Neuron (in vitro differentiated cells): ENCODE data around the gene PTPRG.
"Not testable (repeated sequence)": the region's sequence is repeated elsewhere in the genome, so short reads cannot be mapped to it uniquely, and the experiment has no call there.

Experiments
- H2AFZ ChIP-seq: one replicate; pipeline ENCODE4 v1.6.1; 2013; ENCODE audit warnings: low read depth, mild to moderate bottlenecking, inconsistent platforms, low read length, moderate library complexity
- H3K27me3 ChIP-seq: one replicate; pipeline ENCODE4 v1.6.1; 2013; ENCODE audit warnings: low read length; ENCODE audit not compliant: insufficient read depth
- H3K36me3 ChIP-seq: one replicate; pipeline ENCODE4 v1.6.1; 2013; ENCODE audit warnings: low read length; ENCODE audit not compliant: insufficient read depth
- H3K4me1 ChIP-seq: one replicate; pipeline ENCODE4 v1.6.1; 2013; ENCODE audit warnings: low read length; ENCODE audit not compliant: insufficient read depth
- H3K4me3 ChIP-seq: 2 replicates; pipeline ENCODE4 v1.5.1; 2013; ENCODE audit warnings: mild to moderate bottlenecking, low read length, moderate library complexity
- H3K9me3 ChIP-seq: one replicate; pipeline ENCODE4 v1.6.1; 2013; ENCODE audit warnings: low read length

PTPRG gene

GRCh38 chr3:62013951-62014350 is 452.6 kb downstream of the PTPRG start:
- H3K36me3 ChIP-seq, result no peaks in the 10 kb centered on the region
- H3K9me3 ChIP-seq, result no peaks in the 10 kb centered on the region
- H3K4me1 ChIP-seq, result no peaks in the 10 kb centered on the region
- H2AFZ ChIP-seq, result no peak overlapping the region
- H3K27me3 ChIP-seq, result no peaks in the 10 kb centered on the region
- H3K4me3 ChIP-seq, result no peak overlapping the region

GRCh38 chr3:62015111-62015510 is 453.7 kb downstream of the PTPRG start:
- H3K27me3 ChIP-seq, result no peaks in the 10 kb centered on the region
- no peaks in the 10 kb centered on the region for H3K9me3 ChIP-seq
- H3K4me3 ChIP-seq, result no peak overlapping the region
- no peak overlapping the region for H2AFZ ChIP-seq
- no peaks in the 10 kb centered on the region for H3K36me3 ChIP-seq
- H3K4me1 ChIP-seq, result no peaks in the 10 kb centered on the region

- Histone ChIP-seq H2AFZ (no peak overlapping the region), H3K36me3 (no peaks in the 10 kb centered on the region), H3K4me3 (no peak overlapping the region), H3K27me3 (no peaks in the 10 kb centered on the region), H3K9me3 (no peaks in the 10 kb centered on the region), H3K4me1 (no peaks in the 10 kb centered on the region)
Measured at GRCh38 chr3:62019906-62020305, 458.5 kb downstream of the PTPRG start.

- Histone ChIP-seq H3K4me1 (no peaks in the 10 kb centered on the region), H3K27me3 (no peaks in the 10 kb centered on the region), H3K4me3 (no peak overlapping the region), H3K9me3 (no peaks in the 10 kb centered on the region), H2AFZ (no peak overlapping the region), H3K36me3 (no peaks in the 10 kb centered on the region)
Measured at GRCh38 chr3:62020706-62021105, 459.3 kb downstream of the PTPRG start.

GRCh38 chr3:62022312-62022711 is 460.9 kb downstream of the PTPRG start:
- Histone ChIP-seq H3K36me3 (no peaks in the 10 kb centered on the region), H3K9me3 (no peaks in the 10 kb centered on the region), H3K4me3 (no peak overlapping the region), H3K27me3 (no peaks in the 10 kb centered on the region), H2AFZ (no peak overlapping the region), H3K4me1 (peaks cover 7% of the 10 kb centered on the region)

GRCh38 chr3:62024882-62025281 is 463.5 kb downstream of the PTPRG start:
- H3K9me3 ChIP-seq, result no peaks in the 10 kb centered on the region
- H3K27me3 ChIP-seq, result no peaks in the 10 kb centered on the region

GRCh38 chr3:62025913-62026312 is 464.5 kb downstream of the PTPRG start:
- H3K4me3 ChIP-seq, result no peak overlapping the region
- no peaks in the 10 kb centered on the region for H3K9me3 ChIP-seq

More at GRCh38 chr3:62024882-62025281, 463.5 kb downstream of the PTPRG start:
- Histone ChIP-seq H3K4me3 (no peak overlapping the region), H3K36me3 (no peaks in the 10 kb centered on the region), H2AFZ (no peak overlapping the region), H3K4me1 (peaks cover 13% of the 10 kb centered on the region)

GRCh38 chr3:62027241-62027640 is 465.9 kb downstream of the PTPRG start:
- Histone ChIP-seq H2AFZ (no peak overlapping the region), H3K36me3 (no peaks in the 10 kb centered on the region), H3K9me3 (no peaks in the 10 kb centered on the region), H3K4me3 (no peak overlapping the region), H3K27me3 (no peaks in the 10 kb centered on the region), H3K4me1 (peaks cover 13% of the 10 kb centered on the region)

More at GRCh38 chr3:62025913-62026312, 464.5 kb downstream of the PTPRG start:
- Histone ChIP-seq H3K4me1 (peaks cover 13% of the 10 kb centered on the region), H3K36me3 (no peaks in the 10 kb centered on the region), H3K27me3 (no peaks in the 10 kb centered on the region), H2AFZ (no peak overlapping the region)

GRCh38 chr3:62027796-62028195 is 466.4 kb downstream of the PTPRG start:
- H2AFZ ChIP-seq, result no peak overlapping the region
- H3K4me1 ChIP-seq, result peaks cover 13% of the 10 kb centered on the region
- no peaks in the 10 kb centered on the region for H3K36me3 ChIP-seq
- H3K27me3 ChIP-seq, result no peaks in the 10 kb centered on the region
- no peaks in the 10 kb centered on the region for H3K9me3 ChIP-seq
- H3K4me3 ChIP-seq, result no peak overlapping the region

- no peaks in the 10 kb centered on the region for H3K27me3 ChIP-seq
- H3K9me3 ChIP-seq, result no peaks in the 10 kb centered on the region
- peaks cover 13% of the 10 kb centered on the region for H3K4me1 ChIP-seq
- no peak overlapping the region for H2AFZ ChIP-seq
- no peaks in the 10 kb centered on the region for H3K36me3 ChIP-seq
- H3K4me3 ChIP-seq, result no peak overlapping the region
Measured at GRCh38 chr3:62028236-62028635, 466.9 kb downstream of the PTPRG start.

GRCh38 chr3:62032738-62033137 is 471.4 kb downstream of the PTPRG start:
- H3K36me3 ChIP-seq, result no peaks in the 10 kb centered on the region
- no peaks in the 10 kb centered on the region for H3K9me3 ChIP-seq
- H3K4me3 ChIP-seq, result no peak overlapping the region
- H2AFZ ChIP-seq, result no peak overlapping the region
- H3K27me3 ChIP-seq, result no peaks in the 10 kb centered on the region
- peaks cover 3% of the 10 kb centered on the region for H3K4me1 ChIP-seq

- no peaks in the 10 kb centered on the region for H3K9me3 ChIP-seq
- H3K36me3 ChIP-seq, result no peaks in the 10 kb centered on the region
- no peaks in the 10 kb centered on the region for H3K27me3 ChIP-seq
- no peaks in the 10 kb centered on the region for H3K4me1 ChIP-seq
- no peak overlapping the region for H2AFZ ChIP-seq
- H3K4me3 ChIP-seq, result no peak overlapping the region
Measured at GRCh38 chr3:62035402-62036057, 474.2 kb downstream of the PTPRG start.

- no peaks in the 10 kb centered on the region for H3K9me3 ChIP-seq
- H3K27me3 ChIP-seq, result no peaks in the 10 kb centered on the region
- H3K36me3 ChIP-seq, result no peaks in the 10 kb centered on the region
- H3K4me3 ChIP-seq, result no peak overlapping the region
- H3K4me1 ChIP-seq, result no peaks in the 10 kb centered on the region
- no peak overlapping the region for H2AFZ ChIP-seq
Measured at GRCh38 chr3:62036726-62037125, 475.4 kb downstream of the PTPRG start.

GRCh38 chr3:62038798-62039197 is 477.4 kb downstream of the PTPRG start:
- not testable (repeated sequence) for H3K36me3 ChIP-seq, H3K4me3 ChIP-seq, H3K9me3 ChIP-seq, H3K27me3 ChIP-seq, H2AFZ ChIP-seq, H3K4me1 ChIP-seq
